ENCODE results near the gene P2RY12.

P2RY12 gene

GRCh38 chr3:151346292-151346691, 38.3 kb downstream of the P2RY12 start:
- Histone ChIP-seq H3K4me1 (ENCODE audit: control insufficient read depth, insufficient read depth, low read length) (peaks cover 13% of the 10 kb centered on the region), H3K36me3 (ENCODE audit: control insufficient read depth, insufficient read depth, low read length, severe bottlenecking) (no peaks in the 10 kb centered on the region), H3K9me3 (ENCODE audit: control insufficient read depth, low read length) (no peaks in the 10 kb centered on the region), H3K27me3 (replicated peaks; ENCODE audit: control insufficient read depth, insufficient read depth, low read length) (no peaks in the 10 kb centered on the region), H3K9ac (ENCODE audit: low read length) (peak overlapping the region; percentile 64), H3K4me3 (ENCODE audit: low read length) (peak overlapping the region; percentile 70)
- DNase-seq (ENCODE audit: low read depth), result no peak

GRCh38 chr3:151345859-151346258, 38.7 kb downstream of the P2RY12 start:
- Histone ChIP-seq H3K9me3 (ENCODE audit: control insufficient read depth, low read length) (no peaks in the 10 kb centered on the region), H3K9ac (ENCODE audit: low read length) (peak overlapping the region; percentile 64), H3K36me3 (ENCODE audit: control insufficient read depth, insufficient read depth, low read length, severe bottlenecking) (no peaks in the 10 kb centered on the region), H3K4me1 (ENCODE audit: control insufficient read depth, insufficient read depth, low read length) (peaks cover 12% of the 10 kb centered on the region), H3K4me3 (ENCODE audit: low read length) (peak overlapping the region; percentile 70), H3K27me3 (replicated peaks; ENCODE audit: control insufficient read depth, insufficient read depth, low read length) (no peaks in the 10 kb centered on the region)
- DNase-seq (ENCODE audit: low read depth), result peak; percentile 79

GRCh38 chr3:151331696-151332095, 52.9 kb downstream of the P2RY12 start:
- H3K36me3 ChIP-seq (ENCODE audit: control insufficient read depth, insufficient read depth, low read length, severe bottlenecking), result no peaks in the 10 kb centered on the region
- no peak overlapping the region for H3K9ac ChIP-seq (ENCODE audit: low read length)
- DNase-seq (ENCODE audit: low read depth), result no peak
- H3K4me3 ChIP-seq (ENCODE audit: low read length), result no peak overlapping the region
- no peaks in the 10 kb centered on the region for H3K9me3 ChIP-seq (ENCODE audit: control insufficient read depth, low read length)
- H3K4me1 ChIP-seq (ENCODE audit: control insufficient read depth, insufficient read depth, low read length), result peaks cover 33% of the 10 kb centered on the region
- no peaks in the 10 kb centered on the region for H3K27me3 ChIP-seq (replicated peaks; ENCODE audit: control insufficient read depth, insufficient read depth, low read length)

GRCh38 chr3:151330899-151331298, 53.7 kb downstream of the P2RY12 start:
- DNase-seq (ENCODE audit: low read depth), result peak; percentile 60
- no peak overlapping the region for H3K9ac ChIP-seq (ENCODE audit: low read length)

GRCh38 chr3:151330379-151330778, 54.2 kb downstream of the P2RY12 start:
- H3K4me3 ChIP-seq (ENCODE audit: low read length), result no peak overlapping the region
- no peaks in the 10 kb centered on the region for H3K27me3 ChIP-seq (replicated peaks; ENCODE audit: control insufficient read depth, insufficient read depth, low read length)
- no peaks in the 10 kb centered on the region for H3K36me3 ChIP-seq (ENCODE audit: control insufficient read depth, insufficient read depth, low read length, severe bottlenecking)
- no peak overlapping the region for H3K9ac ChIP-seq (ENCODE audit: low read length)
- no peaks in the 10 kb centered on the region for H3K9me3 ChIP-seq (ENCODE audit: control insufficient read depth, low read length)
- H3K4me1 ChIP-seq (ENCODE audit: control insufficient read depth, insufficient read depth, low read length), result peaks cover 33% of the 10 kb centered on the region
- no peak for DNase-seq (ENCODE audit: low read depth)

More at GRCh38 chr3:151330899-151331298, 53.7 kb downstream of the P2RY12 start:
- H3K9me3 ChIP-seq (ENCODE audit: control insufficient read depth, low read length), result no peaks in the 10 kb centered on the region
- H3K4me1 ChIP-seq (ENCODE audit: control insufficient read depth, insufficient read depth, low read length), result peaks cover 33% of the 10 kb centered on the region
- no peak overlapping the region for H3K4me3 ChIP-seq (ENCODE audit: low read length)
- no peaks in the 10 kb centered on the region for H3K27me3 ChIP-seq (replicated peaks; ENCODE audit: control insufficient read depth, insufficient read depth, low read length)
- H3K36me3 ChIP-seq (ENCODE audit: control insufficient read depth, insufficient read depth, low read length, severe bottlenecking), result no peaks in the 10 kb centered on the region

GRCh38 chr3:151329363-151329762, 55.2 kb downstream of the P2RY12 start, which contains the start of gene P2RY13:
P2RY13 (minus strand) TSS chr3:151329549; CDS start chr3:151329528, 21 bp downstream.
- no peak for DNase-seq (ENCODE audit: low read depth)
- H3K9me3 ChIP-seq (ENCODE audit: control insufficient read depth, low read length), result no peaks in the 10 kb centered on the region
- peak within 1 kb of the TSS; percentile 60 for H3K4me3 ChIP-seq (ENCODE audit: low read length)
- H3K9ac ChIP-seq (ENCODE audit: low read length), result peak within 1 kb of the TSS; percentile 77
- H3K36me3 ChIP-seq (ENCODE audit: control insufficient read depth, insufficient read depth, low read length, severe bottlenecking), result no peaks in the 10 kb centered on the region
- H3K4me1 ChIP-seq (ENCODE audit: control insufficient read depth, insufficient read depth, low read length), result peaks cover 33% of the 10 kb centered on the region
- no peaks in the 10 kb centered on the region for H3K27me3 ChIP-seq (replicated peaks; ENCODE audit: control insufficient read depth, insufficient read depth, low read length)

- Histone ChIP-seq H3K4me3 (ENCODE audit: low read length) (peak overlapping the region; percentile 60), H3K4me1 (ENCODE audit: control insufficient read depth, insufficient read depth, low read length) (peaks cover 33% of the 10 kb centered on the region), H3K9me3 (ENCODE audit: control insufficient read depth, low read length) (no peaks in the 10 kb centered on the region), H3K36me3 (ENCODE audit: control insufficient read depth, insufficient read depth, low read length, severe bottlenecking) (no peaks in the 10 kb centered on the region), H3K27me3 (replicated peaks; ENCODE audit: control insufficient read depth, insufficient read depth, low read length) (no peaks in the 10 kb centered on the region), H3K9ac (ENCODE audit: low read length) (peak overlapping the region; percentile 77)
- peak; percentile 66 for DNase-seq (ENCODE audit: low read depth)
Measured at GRCh38 chr3:151328298-151328995, 56.1 kb downstream of the P2RY12 start.

GRCh38 chr3:151327571-151328198, 56.9 kb downstream of the P2RY12 start:
- peak overlapping the region; percentile 77 for H3K9ac ChIP-seq (ENCODE audit: low read length)
- H3K4me1 ChIP-seq (ENCODE audit: control insufficient read depth, insufficient read depth, low read length), result peaks cover 33% of the 10 kb centered on the region
- H3K4me3 ChIP-seq (ENCODE audit: low read length), result peak overlapping the region; percentile 60
- no peaks in the 10 kb centered on the region for H3K36me3 ChIP-seq (ENCODE audit: control insufficient read depth, insufficient read depth, low read length, severe bottlenecking)
- peak; percentile 75 for DNase-seq (ENCODE audit: low read depth)
- no peaks in the 10 kb centered on the region for H3K9me3 ChIP-seq (ENCODE audit: control insufficient read depth, low read length)
- no peaks in the 10 kb centered on the region for H3K27me3 ChIP-seq (replicated peaks; ENCODE audit: control insufficient read depth, insufficient read depth, low read length)

- no peaks in the 10 kb centered on the region for H3K9me3 ChIP-seq (ENCODE audit: control insufficient read depth, low read length)
- peaks cover 37% of the 10 kb centered on the region for H3K4me1 ChIP-seq (ENCODE audit: control insufficient read depth, insufficient read depth, low read length)
- H3K36me3 ChIP-seq (ENCODE audit: control insufficient read depth, insufficient read depth, low read length, severe bottlenecking), result no peaks in the 10 kb centered on the region
- DNase-seq (ENCODE audit: low read depth), result no peak
- no peak overlapping the region for H3K4me3 ChIP-seq (ENCODE audit: low read length)
- no peaks in the 10 kb centered on the region for H3K27me3 ChIP-seq (replicated peaks; ENCODE audit: control insufficient read depth, insufficient read depth, low read length)
- no peak overlapping the region for H3K9ac ChIP-seq (ENCODE audit: low read length)
Measured at GRCh38 chr3:151322511-151322910, 62.0 kb downstream of the P2RY12 start.

GRCh38 chr3:151321526-151321925, 63.0 kb downstream of the P2RY12 start:
- H3K4me3 ChIP-seq (ENCODE audit: low read length), result no peak overlapping the region
- H3K4me1 ChIP-seq (ENCODE audit: control insufficient read depth, insufficient read depth, low read length), result peaks cover 33% of the 10 kb centered on the region
- no peaks in the 10 kb centered on the region for H3K27me3 ChIP-seq (replicated peaks; ENCODE audit: control insufficient read depth, insufficient read depth, low read length)
- no peak for DNase-seq (ENCODE audit: low read depth)
- no peak overlapping the region for H3K9ac ChIP-seq (ENCODE audit: low read length)
- no peaks in the 10 kb centered on the region for H3K9me3 ChIP-seq (ENCODE audit: control insufficient read depth, low read length)
- H3K36me3 ChIP-seq (ENCODE audit: control insufficient read depth, insufficient read depth, low read length, severe bottlenecking), result no peaks in the 10 kb centered on the region

GRCh38 chr3:151320131-151320530, 64.4 kb downstream of the P2RY12 start:
- peaks cover 36% of the 10 kb centered on the region for H3K4me1 ChIP-seq (ENCODE audit: control insufficient read depth, insufficient read depth, low read length)
- H3K9ac ChIP-seq (ENCODE audit: low read length), result peak overlapping the region; percentile 48
- no peaks in the 10 kb centered on the region for H3K27me3 ChIP-seq (replicated peaks; ENCODE audit: control insufficient read depth, insufficient read depth, low read length)
- no peak for DNase-seq (ENCODE audit: low read depth)
- peaks cover 3% of the 10 kb centered on the region for H3K9me3 ChIP-seq (ENCODE audit: control insufficient read depth, low read length)
- peak overlapping the region; percentile 22 for H3K4me3 ChIP-seq (ENCODE audit: low read length)
- H3K36me3 ChIP-seq (ENCODE audit: control insufficient read depth, insufficient read depth, low read length, severe bottlenecking), result no peaks in the 10 kb centered on the region

Measured in adipocyte (in vitro differentiated cells).